SH-SY5Y (cell line): ENCODE measurements around the gene ZNF91.

Experiments
- GATA2 ChIP-seq: IDR thresholded peaks from 2 replicates; pipeline ENCODE4 v1.6.1; 2011; ENCODE audit warnings: mild to moderate bottlenecking, low read depth, low read length
- GATA3 ChIP-seq: IDR thresholded peaks from 2 replicates; pipeline ENCODE4 v1.6.1; 2011; ENCODE audit warnings: low read depth, mild to moderate bottlenecking, low read length, moderate library complexity

ZNF91 gene

GRCh38 chr19:23366437-23366836 lies 28.8 kb downstream of the ZNF91 start:
- TF ChIP-seq GATA3 (no peak), GATA2 (no peak)

- TF ChIP-seq GATA2, result no peak
These were observed 30.0 kb downstream of the ZNF91 start for GRCh38 chr19:23365222-23365621.

- TF ChIP-seq GATA2, result no peak
- no peak for TF ChIP-seq GATA3
These were observed 43.5 kb downstream of the ZNF91 start for GRCh38 chr19:23351806-23352205.

GRCh38 chr19:23346696-23347095 lies 48.6 kb downstream of the ZNF91 start:
- TF ChIP-seq GATA3 (no peak), GATA2 (no peak)

- TF ChIP-seq GATA2 (no peak), GATA3 (no peak)
These were observed 49.4 kb downstream of the ZNF91 start for GRCh38 chr19:23345838-23346237.

- TF ChIP-seq GATA2, result no peak
- no peak for TF ChIP-seq GATA3
These were observed 51.7 kb downstream of the ZNF91 start for GRCh38 chr19:23343434-23344010.

GRCh38 chr19:23328211-23328610 lies 67.1 kb downstream of the ZNF91 start:
- TF ChIP-seq GATA3 (no peak), GATA2 (no peak)

- TF ChIP-seq GATA3 (no peak), GATA2 (no peak)
These were observed 73.2 kb downstream of the ZNF91 start for GRCh38 chr19:23321953-23322549.

GRCh38 chr19:23318143-23318542 lies 77.1 kb downstream of the ZNF91 start:
- TF ChIP-seq GATA2 (no peak), GATA3 (no peak)

- TF ChIP-seq GATA2 (no peak), GATA3 (no peak)
These were observed 80.0 kb downstream of the ZNF91 start for GRCh38 chr19:23315286-23315685.

- TF ChIP-seq GATA3 (no peak), GATA2 (no peak)
These were observed 80.6 kb downstream of the ZNF91 start for GRCh38 chr19:23314505-23315251.

- no peak for TF ChIP-seq GATA2
- TF ChIP-seq GATA3, result no peak
These were observed 82.1 kb downstream of the ZNF91 start for GRCh38 chr19:23313196-23313595.

- TF ChIP-seq GATA3, result no peak
- no peak for TF ChIP-seq GATA2
These were observed 82.8 kb downstream of the ZNF91 start for GRCh38 chr19:23312515-23312914.

- TF ChIP-seq GATA3 (no peak), GATA2 (no peak)
These were observed 83.7 kb downstream of the ZNF91 start for GRCh38 chr19:23311551-23311950.

- TF ChIP-seq GATA3 (no peak), GATA2 (no peak)
These were observed 84.5 kb downstream of the ZNF91 start for GRCh38 chr19:23310729-23311211.
